Ovary (tissue), 9 donors: ENCODE data around the gene KISS1. TPM values are rescaled to one million over a fixed set of nuclear protein-coding genes. Genes with fewer than 3 reads are reported as not detected.

Experiments used
- DNase-seq, 5 donors: peaks; one replicate each; pipeline ENCODE4 v3.0.0-alpha.2; 2019 to 2020
- H3K27ac ChIP-seq, 2 donors: fragments of 200-600 bp; one replicate each; pipeline versions ENCODE4 v1.5.1 to v1.8.0; 2019 to 2022
- H3K27me3 ChIP-seq: fragments of 200-600 bp; one replicate; pipeline ENCODE4 v1.8.0; 2022
- H3K36me3 ChIP-seq: fragments of 200-600 bp; sonication (generic); one replicate; pipeline ENCODE4 v1.5.1; 2019
- H3K4me1 ChIP-seq: one replicate; pipeline ENCODE4 v1.8.1; 2013; ENCODE audit warnings: mild to moderate bottlenecking, moderate library complexity; ENCODE audit not compliant: insufficient read depth
- H3K4me3 ChIP-seq: fragments of 200-600 bp; sonication (generic); one replicate; pipeline ENCODE4 v1.5.1; 2017
- H3K9me3 ChIP-seq, 2 donors: fragments of 200-600 bp in 1 of 2; sonication (generic) in 1 of 2; one replicate each; pipeline versions ENCODE4 v1.5.1 to v1.8.1; 2013 to 2019; ENCODE audit warnings: mild to moderate bottlenecking in 1 of 2, moderate library complexity in 1 of 2
- CTCF ChIP-seq, 3 donors: fragments of 450-650 bp in 2 of 3; fragments of 200-600 bp in 1 of 3; IDR thresholded peaks; one replicate each; pipeline versions ENCODE4 v1.5.1 to v1.8.0; 2016 to 2022; ENCODE audit warnings: antibody characterized with exemption in 3 of 3, mild to moderate bottlenecking in 1 of 3
- EP300 ChIP-seq: sonication (generic); formaldehyde crosslinking; IDR thresholded peaks from one replicate; pipeline ENCODE4 v1.6.1; 2017; ENCODE audit warnings: antibody characterized with exemption
- POLR2A ChIP-seq: fragments of 450-650 bp; IDR thresholded peaks from one replicate; pipeline ENCODE4 v1.6.1; 2017; ENCODE audit warnings: antibody characterized with exemption, mild to moderate bottlenecking, moderate library complexity
- WGBS, 3 donors: extraction: QIAGEN DNeasy Blood & Tissue Kit in 1 of 3; methylation state at CpG; one replicate each; pipeline versions ENCODE4 v1.1.5 to v1.1.7; 2013 to 2017; 5-methylcytosine and 5-hydroxymethylcytosine counted together
- intact Hi-C, 4 donors: fragments of 100-400 bp; cut with DNase I; formaldehyde crosslinking; loops; one replicate each; pipeline versions ENCODE4 v1.11.0 to v1.15.1; 2022 to 2023
- polyA plus RNA-seq, 2 donors: library from polyadenylated mRNA; stranded (reverse); fragments of 200-250 nt in 1 of 2; fragments of 350-450 nt in 1 of 2; fragmentation: Illumina TruSeq in 1 of 2; extraction: RNeasy Lipid Tissue Mini Kit (QIAGEN cat#74804) in 1 of 2; gene quantifications; one replicate each; pipeline ENCODE4 v1.2.3, GENCODE V29; 2013 to 2014
- total RNA-seq, 7 donors: library from RNA; depleted of rRNA in 2 of 7; stranded (reverse); fragments of >200 nt in 2 of 7; fragmentation: NEBNext Ultra II Directional in 3 of 7; extraction: Animal tissue kit (Norgen Biotek cat#: 25700) in 3 of 7; gene quantifications; one replicate each; pipeline versions ENCODE4 v1.1.0 to v1.2.4, GENCODE V29; 2016 to 2023
- donor health status: DM: no; HTN: no; CAD: no; lungs with moderate emphysema.
- donor health status: DM: no; HTN: no; CAD: no.
- donor health status: Bipolar disorder and iron deficiency.
- donor health status: DM: yes; HTN: yes; CAD: no.
- donor health status: DM: no; HTN: no; CAD: no.
- donor health status: DM: yes; HTN: yes; CAD: no.

The KISS1 gene
- total and polyA plus RNA-seq, 9 donors = 0.35 TPM; not detected in 8

- 16 to 28% (median 21%) methylated on average over 23 to 43 of the region's 44 CpGs for WGBS, 3 donors
- Histone ChIP-seq H3K9me3 (no peaks in the 10 kb centered on the region), H3K27ac (peak overlapping the region; percentile 73), H3K4me3 (no peak overlapping the region), H3K27me3 (no peaks in the 10 kb centered on the region), H3K4me1 (peaks cover 3% of the 10 kb centered on the region), H3K36me3 (no peaks in the 10 kb centered on the region)
- peak; percentile 51 to 73 (median 69) for DNase-seq
- TF ChIP-seq POLR2A = no peak
- no peak for TF ChIP-seq EP300
- no peak for TF ChIP-seq CTCF (IDR thresholded peaks at IDR 0.05)
- intact Hi-C loops = no loop called here
These were observed 5.8 kb downstream of the KISS1 start for GRCh38 chr1:204190212-204191211.

- Histone ChIP-seq H3K4me3 (no peak overlapping the region), H3K4me1 (peaks cover 3% of the 10 kb centered on the region), H3K27ac (no peak overlapping the region), H3K27me3 (no peaks in the 10 kb centered on the region), H3K36me3 (no peaks in the 10 kb centered on the region), H3K9me3 (no peaks in the 10 kb centered on the region)
- intact Hi-C loops = no loop called here
- peak in 1 of 5 donors; percentile 9 for DNase-seq
- 84 to 88% (median 84%) methylated on average over 11 of the region's 11 CpGs for WGBS, 3 donors
- TF ChIP-seq CTCF (IDR thresholded peaks at IDR 0.05) (no peak), POLR2A (no peak), EP300 (no peak)
These were observed 7.2 kb downstream of the KISS1 start for GRCh38 chr1:204188959-204189639.

GRCh38 chr1:204186597-204186996 lies 9.7 kb downstream of the KISS1 start:
- Histone ChIP-seq H3K4me3 (no peak overlapping the region), H3K27ac (no peak overlapping the region), H3K4me1 (peaks cover 3% of the 10 kb centered on the region), H3K36me3 (no peaks in the 10 kb centered on the region), H3K27me3 (no peaks in the 10 kb centered on the region), H3K9me3 (no peaks in the 10 kb centered on the region)
- intact Hi-C loops = no loop called here
- WGBS, 3 donors = 49 to 67% (median 52%) methylated on average over 10 of the region's 10 CpGs
- TF ChIP-seq POLR2A = no peak
- no peak for TF ChIP-seq CTCF (IDR thresholded peaks at IDR 0.05)
- no peak for TF ChIP-seq EP300
- DNase-seq = peak in 1 of 5 donors; percentile 4

GRCh38 chr1:204181116-204181515 lies 15.2 kb downstream of the KISS1 start:
- H3K27me3 ChIP-seq = no peaks in the 10 kb centered on the region
- H3K9me3 ChIP-seq = no peaks in the 10 kb centered on the region
- intact Hi-C loops = no loop called here
- no peak overlapping the region for H3K4me3 ChIP-seq
- H3K27ac ChIP-seq = no peak overlapping the region
- H3K36me3 ChIP-seq = no peaks in the 10 kb centered on the region
- DNase-seq = no peak
- TF ChIP-seq POLR2A (no peak), CTCF (IDR thresholded peaks at IDR 0.05) (no peak), EP300 (no peak)
- WGBS, 3 donors = 67 to 78% (median 70%) methylated on average over 1 of the region's 1 CpG
- H3K4me1 ChIP-seq = no peaks in the 10 kb centered on the region
